ENCODE data around the gene RYK.

DNA sequence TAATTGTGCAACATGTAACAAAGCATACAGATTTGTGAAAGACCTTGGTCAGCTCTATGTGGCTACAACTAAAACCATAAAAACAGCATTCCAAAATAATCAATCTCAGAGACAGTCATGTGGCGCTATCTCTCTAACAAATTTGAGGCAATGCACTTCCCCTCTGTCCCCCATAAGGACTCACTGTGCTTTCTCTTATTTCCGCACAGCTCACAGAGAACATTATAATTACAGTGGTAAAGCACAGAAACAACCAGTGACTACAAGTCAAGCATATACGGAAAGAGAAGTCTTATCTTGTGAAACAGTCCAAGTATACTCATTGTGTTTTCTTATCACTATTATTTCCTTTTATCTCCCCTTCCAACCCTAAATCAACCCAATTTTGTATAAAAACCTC is 64.3 kb downstream of the RYK start:
- TF ChIP-seq CTCF (tag by site-specific recombination; IDR thresholded peaks at IDR 0.05) (no peak), ZNF24 (tag by site-specific recombination; IDR thresholded peaks at IDR 0.05) (no peak), HOXC10 (CRISPR knock-in tag; IDR thresholded peaks at IDR 0.05) (no peak), ZBTB21 (tag by site-specific recombination; IDR thresholded peaks at IDR 0.05) (no peak), ZBTB8A (tag by site-specific recombination; IDR thresholded peaks at IDR 0.05) (no peak), REST (tag by site-specific recombination; IDR thresholded peaks at IDR 0.05) (no peak), ZNF600 (tag by site-specific recombination; IDR thresholded peaks at IDR 0.05) (no peak), TCF7L2 (IDR thresholded peaks at IDR 0.05; ENCODE audit: borderline replicate concordance, low read depth, low read length) (no peak), GLI4 (tag by site-specific recombination; IDR thresholded peaks at IDR 0.05) (no peak), WT1 (tag by site-specific recombination; IDR thresholded peaks at IDR 0.05) (no peak)
- TF ChIP-seq, protein P1, sequence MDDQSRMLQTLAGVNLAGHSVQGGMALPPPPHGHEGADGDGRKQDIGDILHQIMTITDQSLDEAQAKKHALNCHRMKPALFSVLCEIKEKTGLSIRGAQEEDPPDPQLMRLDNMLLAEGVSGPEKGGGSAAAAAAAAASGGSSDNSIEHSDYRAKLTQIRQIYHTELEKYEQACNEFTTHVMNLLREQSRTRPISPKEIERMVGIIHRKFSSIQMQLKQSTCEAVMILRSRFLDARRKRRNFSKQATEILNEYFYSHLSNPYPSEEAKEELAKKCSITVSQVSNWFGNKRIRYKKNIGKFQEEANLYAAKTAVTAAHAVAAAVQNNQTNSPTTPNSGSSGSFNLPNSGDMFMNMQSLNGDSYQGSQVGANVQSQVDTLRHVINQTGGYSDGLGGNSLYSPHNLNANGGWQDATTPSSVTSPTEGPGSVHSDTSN (CRISPR knock-in tag; IDR thresholded peaks at IDR 0.05): no peak
- TF ChIP-seq, protein P2, sequence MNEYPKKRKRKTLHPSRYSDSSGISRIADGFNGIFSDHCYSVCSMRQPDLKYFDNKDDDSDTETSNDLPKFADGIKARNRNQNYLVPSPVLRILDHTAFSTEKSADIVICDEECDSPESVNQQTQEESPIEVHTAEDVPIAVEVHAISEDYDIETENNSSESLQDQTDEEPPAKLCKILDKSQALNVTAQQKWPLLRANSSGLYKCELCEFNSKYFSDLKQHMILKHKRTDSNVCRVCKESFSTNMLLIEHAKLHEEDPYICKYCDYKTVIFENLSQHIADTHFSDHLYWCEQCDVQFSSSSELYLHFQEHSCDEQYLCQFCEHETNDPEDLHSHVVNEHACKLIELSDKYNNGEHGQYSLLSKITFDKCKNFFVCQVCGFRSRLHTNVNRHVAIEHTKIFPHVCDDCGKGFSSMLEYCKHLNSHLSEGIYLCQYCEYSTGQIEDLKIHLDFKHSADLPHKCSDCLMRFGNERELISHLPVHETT (tag by site-specific recombination; IDR thresholded peaks at IDR 0.05): no peak

All from HEK293 (cell line).